ENCODE measurements around the gene HDAC4. TPM values are rescaled to one million over a fixed set of nuclear protein-coding genes. Genes with fewer than 3 reads are reported as not detected.

Gene HDAC4
- total and polyA plus RNA-seq, 2 of the 8 experiments (the other 6 are each of a cell fraction or from before 2014, with no cell fraction given): 15.4 to 31.5 TPM

GRCh38 chr2:239343946-239344856 lies 56.6 kb downstream of the HDAC4 start (continued):
- TF ChIP-seq CHD7 (IDR thresholded peaks at IDR 0.05; ENCODE audit: insufficient replicate concordance, low read length) (no peak), TEAD4 (IDR thresholded peaks at IDR 0.05; ENCODE audit: low read depth, low read length) (no peak), SP2 (IDR thresholded peaks at IDR 0.05; ENCODE audit: low read length) (no peak), RXRA (IDR thresholded peaks at IDR 0.05; ENCODE audit: insufficient read depth, low read depth, low read length) (no peak), EGR1 (IDR thresholded peaks at IDR 0.05; ENCODE audit: borderline replicate concordance, low read depth, low read length) (no peak), USF2 (IDR thresholded peaks at IDR 0.05; ENCODE audit: low read length) (no peak), CREB1 (IDR thresholded peaks at IDR 0.05) (no peak), SIN3A (conservative IDR thresholded peaks at IDR 0.05 in 1 of 2, IDR thresholded peaks at IDR 0.05 in 1 of 2; ENCODE audit: low read depth in 1 of 2, low read length in 2 of 2) (no peak)

Measured in H1 (cell line).